ENCODE measurements around the gene PTPRE. TPM values are rescaled to one million over a fixed set of nuclear protein-coding genes. Genes with fewer than 3 reads are reported as not detected.

The PTPRE gene
- total RNA-seq, 2 donors from 2014 or later, result 6.5 to 8.9 TPM

DNA sequence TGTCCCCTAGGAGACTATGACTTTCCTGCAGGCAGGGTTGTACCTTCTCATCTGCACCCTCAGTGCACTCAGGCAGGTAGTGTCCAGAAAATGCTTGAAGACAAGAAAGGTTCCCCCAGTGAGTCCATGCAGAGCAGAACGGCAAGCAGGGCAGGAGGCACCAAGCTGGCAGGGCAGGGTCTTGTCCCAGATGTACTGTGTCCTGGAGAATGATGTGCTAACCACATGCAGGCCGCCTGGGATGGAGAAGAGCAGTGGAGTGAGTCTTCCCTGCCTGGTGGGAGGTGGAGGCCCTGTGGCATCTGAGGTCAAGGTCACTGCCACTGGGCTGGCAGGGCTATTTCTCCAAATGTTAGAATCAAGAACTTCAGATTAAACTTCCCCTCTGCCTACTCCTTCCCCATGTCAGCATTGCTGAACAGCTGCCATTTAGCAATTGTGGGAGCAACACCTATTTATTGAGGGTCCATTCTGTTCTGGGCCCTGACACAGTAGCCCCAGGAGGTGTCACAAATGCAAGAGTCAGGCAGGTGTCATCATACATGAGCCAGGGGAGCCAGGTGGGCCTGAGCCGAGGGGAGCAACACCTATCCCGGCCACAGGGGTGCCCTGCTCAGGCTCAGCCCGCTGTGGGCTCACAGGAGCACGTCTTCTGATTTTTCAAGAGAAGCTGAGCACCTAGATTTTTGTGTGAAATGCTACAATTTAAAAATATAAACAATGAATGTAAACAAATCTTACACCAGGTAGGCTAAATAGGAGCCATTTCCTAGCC lies 34.1 kb downstream of the PTPRE start:
- intact Hi-C loops (cut with DNase I), result no loop called here
- H3K27me3 ChIP-seq, result no peaks in the 10 kb centered on the region
- H3K36me3 ChIP-seq (replicated peaks in 1 of 2; ENCODE audit: insufficient read depth in 1 of 2, low read depth in 2 of 2), result no peaks in the 10 kb centered on the region
- 73 to 74% methylated on average over 5 to 6 of the region's 6 CpGs for WGBS, 2 donors
- H3K4me3 ChIP-seq, result no peak overlapping the region
- no peak for TF ChIP-seq POLR2A (IDR thresholded peaks at IDR 0.05)
- TF ChIP-seq, protein P1, sequence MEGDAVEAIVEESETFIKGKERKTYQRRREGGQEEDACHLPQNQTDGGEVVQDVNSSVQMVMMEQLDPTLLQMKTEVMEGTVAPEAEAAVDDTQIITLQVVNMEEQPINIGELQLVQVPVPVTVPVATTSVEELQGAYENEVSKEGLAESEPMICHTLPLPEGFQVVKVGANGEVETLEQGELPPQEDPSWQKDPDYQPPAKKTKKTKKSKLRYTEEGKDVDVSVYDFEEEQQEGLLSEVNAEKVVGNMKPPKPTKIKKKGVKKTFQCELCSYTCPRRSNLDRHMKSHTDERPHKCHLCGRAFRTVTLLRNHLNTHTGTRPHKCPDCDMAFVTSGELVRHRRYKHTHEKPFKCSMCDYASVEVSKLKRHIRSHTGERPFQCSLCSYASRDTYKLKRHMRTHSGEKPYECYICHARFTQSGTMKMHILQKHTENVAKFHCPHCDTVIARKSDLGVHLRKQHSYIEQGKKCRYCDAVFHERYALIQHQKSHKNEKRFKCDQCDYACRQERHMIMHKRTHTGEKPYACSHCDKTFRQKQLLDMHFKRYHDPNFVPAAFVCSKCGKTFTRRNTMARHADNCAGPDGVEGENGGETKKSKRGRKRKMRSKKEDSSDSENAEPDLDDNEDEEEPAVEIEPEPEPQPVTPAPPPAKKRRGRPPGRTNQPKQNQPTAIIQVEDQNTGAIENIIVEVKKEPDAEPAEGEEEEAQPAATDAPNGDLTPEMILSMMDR (IDR thresholded peaks at IDR 0.05), result no peak
- no peak for DNase-seq
- ATAC-seq, result no peak
- H3K9me3 ChIP-seq, result no peaks in the 10 kb centered on the region
- H3K27ac ChIP-seq, result no peak overlapping the region
- no peaks in the 10 kb centered on the region for H3K4me1 ChIP-seq

DNA sequence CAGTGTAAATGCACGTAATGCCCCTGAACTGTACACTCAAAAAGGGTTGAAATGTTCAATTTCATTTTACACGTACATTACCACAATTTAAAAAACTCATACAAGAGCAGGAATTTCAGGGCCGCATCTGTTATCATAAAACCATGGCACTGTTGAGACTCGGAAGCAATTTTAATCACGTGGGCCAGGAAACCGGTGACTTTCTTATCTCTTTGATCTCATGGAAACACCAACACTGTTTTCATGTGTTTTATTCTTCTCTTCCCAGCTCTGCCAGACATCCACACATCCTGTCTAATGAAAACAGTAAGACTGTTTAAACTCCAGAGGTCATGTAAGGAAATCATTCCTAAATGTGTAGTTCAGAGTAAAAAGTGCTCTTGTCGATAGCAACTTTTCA lies 35.9 kb downstream of the PTPRE start:
- ATAC-seq, result no peak
- no peaks in the 10 kb centered on the region for H3K9me3 ChIP-seq
- DNase-seq, result no peak

DNA sequence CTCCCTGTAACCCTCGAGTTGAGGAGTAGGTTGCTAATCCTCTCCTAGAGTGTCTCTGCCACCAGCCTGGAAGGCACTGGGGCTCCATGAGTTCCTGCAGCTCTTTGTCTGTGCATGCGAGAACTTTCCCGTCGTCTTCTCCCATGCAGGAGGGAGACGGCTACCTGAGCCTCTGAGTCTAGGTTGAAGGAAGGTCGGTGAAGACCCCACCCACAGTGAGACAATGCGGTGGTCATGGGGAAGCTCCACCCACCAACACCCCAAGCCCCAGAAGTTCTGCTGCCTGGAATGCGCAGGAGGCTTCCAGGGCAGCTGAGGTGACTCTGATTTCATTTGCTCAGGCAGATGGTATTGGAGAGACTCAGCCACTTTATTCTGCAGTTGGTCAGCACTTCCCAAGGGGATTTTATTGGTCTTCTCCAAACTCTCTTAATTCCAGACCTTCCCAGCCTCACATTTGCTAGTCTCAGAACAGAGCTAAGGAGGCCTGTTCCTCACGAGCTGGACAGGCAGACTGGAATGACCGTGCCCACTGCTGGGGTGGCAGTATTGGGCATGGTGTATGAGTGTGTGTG lies 36.5 kb downstream of the PTPRE start:
- intact Hi-C loops (cut with DNase I), result no loop called here

More for the DNA sequence above, 35.9 kb downstream of the PTPRE start:
- TF ChIP-seq, protein P1 (IDR thresholded peaks at IDR 0.05), result no peak
- Histone ChIP-seq H3K4me3 (no peak overlapping the region), H3K27ac (no peak overlapping the region), H3K36me3 (replicated peaks in 1 of 2; ENCODE audit: insufficient read depth in 1 of 2, low read depth in 2 of 2) (no peaks in the 10 kb centered on the region), H3K27me3 (no peaks in the 10 kb centered on the region), H3K4me1 (no peaks in the 10 kb centered on the region)
- WGBS, 2 donors, result 35 to 43% methylated on average over 7 of the region's 7 CpGs
- intact Hi-C loops (cut with DNase I), result no loop called here

GRCh38 chr10:127944256-127944655 lies 37.4 kb downstream of the PTPRE start:
- H3K4me1 ChIP-seq, result no peaks in the 10 kb centered on the region
- ATAC-seq (no peak), DNase-seq (no peak)
- H3K9me3 ChIP-seq, result no peaks in the 10 kb centered on the region
- intact Hi-C loops (cut with DNase I), result no loop called here
- H3K27ac ChIP-seq, result no peak overlapping the region
- H3K4me3 ChIP-seq, result no peak overlapping the region
- no peaks in the 10 kb centered on the region for H3K36me3 ChIP-seq (replicated peaks in 1 of 2; ENCODE audit: insufficient read depth in 1 of 2, low read depth in 2 of 2)
- TF ChIP-seq, protein P1 (IDR thresholded peaks at IDR 0.05), result no peak
- no peak for TF ChIP-seq POLR2A (IDR thresholded peaks at IDR 0.05)
- 61 to 78% methylated on average over 2 of the region's 2 CpGs for WGBS, 2 donors
- H3K27me3 ChIP-seq, result no peaks in the 10 kb centered on the region

More for the DNA sequence above, 36.5 kb downstream of the PTPRE start:
- no peaks in the 10 kb centered on the region for H3K4me1 ChIP-seq
- H3K27me3 ChIP-seq, result no peaks in the 10 kb centered on the region
- ATAC-seq (no peak), DNase-seq (no peak)
- no peaks in the 10 kb centered on the region for H3K9me3 ChIP-seq
- no peak overlapping the region for H3K27ac ChIP-seq
- WGBS, 2 donors, result 63 to 75% methylated on average over 10 of the region's 10 CpGs
- no peak overlapping the region for H3K4me3 ChIP-seq
- TF ChIP-seq POLR2A (IDR thresholded peaks at IDR 0.05), result no peak
- TF ChIP-seq, protein P1 (IDR thresholded peaks at IDR 0.05), result no peak
- no peaks in the 10 kb centered on the region for H3K36me3 ChIP-seq (replicated peaks in 1 of 2; ENCODE audit: insufficient read depth in 1 of 2, low read depth in 2 of 2)

Data from body of pancreas (tissue), 4 donors.